DND-41 (cell line): ENCODE data around the gene HIBCH.

Experiments used
- CTCF ChIP-seq: IDR thresholded peaks from 2 replicates; pipeline ENCODE4 v1.5.1; 2012; ENCODE audit warnings: borderline replicate concordance, low read length, moderate library complexity, mild to moderate bottlenecking; ENCODE audit not compliant: poor library complexity, severe bottlenecking; ENCODE audit errors: extremely low read depth
- EZH2 ChIP-seq: IDR thresholded peaks from 3 replicates; pipeline ENCODE4 v1.6.1; 2012; ENCODE audit warnings: borderline replicate concordance, low read depth, mild to moderate bottlenecking, moderate library complexity, low read length, inconsistent platforms; ENCODE audit not compliant: severe bottlenecking

DNA sequence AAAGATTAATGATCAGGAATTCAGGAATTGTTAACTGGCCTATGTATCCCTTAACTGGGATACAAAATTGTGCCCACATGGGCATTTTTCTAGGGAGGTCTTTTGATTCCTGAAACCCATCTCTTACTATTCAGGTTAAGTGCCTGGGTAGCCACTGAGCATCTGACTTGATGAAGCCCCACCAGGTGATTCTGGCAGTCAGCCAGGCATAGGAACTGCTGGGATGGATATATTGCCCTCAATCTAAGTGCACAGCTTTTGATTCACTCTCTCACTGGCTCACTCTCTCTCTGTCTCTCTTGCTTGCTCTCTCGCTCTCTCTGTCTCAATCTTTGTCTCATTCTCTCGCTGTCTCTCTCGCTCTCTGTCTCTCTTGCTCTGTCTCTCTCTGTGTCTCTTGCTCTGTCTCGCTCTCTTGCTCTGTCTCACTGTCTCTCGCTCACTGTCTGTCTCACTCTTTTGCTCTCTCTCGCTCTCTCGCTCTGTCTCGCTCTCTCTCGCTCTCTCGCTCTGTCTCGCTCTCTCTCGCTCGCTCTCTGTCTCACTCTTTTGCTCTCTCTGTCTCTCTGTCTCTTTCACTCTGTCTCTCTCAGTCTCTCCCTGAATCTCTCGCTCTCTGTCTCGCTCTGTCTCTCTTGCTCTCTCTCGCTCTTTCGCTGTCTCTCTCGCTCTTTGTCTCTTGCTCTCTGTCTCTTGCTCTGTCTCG is 46.0 kb upstream of the HIBCH start:
- TF ChIP-seq CTCF (no peak), EZH2 (no peak)
